SU-DHL-6 (cell line): ENCODE measurements around the gene RGS18.

ENCODE experiments used
- CTCF ChIP-seq: fragments of 200-600 bp; sonication (generic); IDR thresholded peaks from one replicate; pipeline ENCODE4 v1.5.1; 2017; ENCODE audit warnings: antibody characterized with exemption, mild to moderate bottlenecking, low read length, moderate library complexity; ENCODE audit not compliant: insufficient read depth, poor library complexity, severe bottlenecking
- EZH2phosphoT487 ChIP-seq: fragments of 200-600 bp; sonication (generic), shearing (Covaris generic); conservative IDR thresholded peaks from 2 replicates; pipeline ENCODE4 v1.6.1; 2018; ENCODE audit warnings: mild to moderate bottlenecking, antibody characterized with exemption, low read length, moderate library complexity, mixed read lengths

- TF ChIP-seq CTCF (no peak), EZH2phosphoT487 (no peak)
Observed at GRCh38 chr1:192225266-192225665, 67.0 kb downstream of the RGS18 start.
